Mesothelial cell of epicardium (in vitro differentiated cells): Measurements from ENCODE around the gene DACH1. TPM values are rescaled to one million over a fixed set of nuclear protein-coding genes. Genes with fewer than 3 reads are reported as not detected.

Experiments used
- DNase-seq, 2 experiments: peaks; one replicate each; pipeline ENCODE4 v3.0.0; 2021; ENCODE audit warnings: low spot score in 2 of 2; ENCODE audit not compliant: unreplicated experiment in 2 of 2
- H3K27ac Mint-ChIP-seq: 2 replicates; pipeline ENCODE4 v1.8.0; 2021; ENCODE audit warnings: mixed read lengths
- H3K27me3 Mint-ChIP-seq: 2 replicates; pipeline ENCODE4 v1.8.0; 2021; ENCODE audit warnings: low read depth, mixed read lengths
- H3K36me3 Mint-ChIP-seq: 2 replicates; pipeline ENCODE4 v1.8.0; 2021; ENCODE audit warnings: mixed read lengths
- H3K4me1 Mint-ChIP-seq: 2 replicates; pipeline ENCODE4 v1.8.0; 2021; ENCODE audit warnings: mixed read lengths
- H3K4me3 Mint-ChIP-seq: 2 replicates; pipeline ENCODE4 v1.8.0; 2021; ENCODE audit warnings: mild to moderate bottlenecking, moderate library complexity, mixed read lengths
- H3K9me3 Mint-ChIP-seq: 2 replicates; pipeline ENCODE4 v1.8.0; 2021; ENCODE audit warnings: mixed read lengths
- CTCF ChIP-seq: fragments of 200-600 bp; sonication (generic); IDR thresholded peaks from one replicate; pipeline ENCODE4 v1.5.0; 2021; ENCODE audit warnings: antibody characterized with exemption; ENCODE audit not compliant: unreplicated experiment
- total RNA-seq: library from RNA; stranded (reverse); gene quantifications from 3 replicates; pipeline ENCODE4 v1.2.1, GENCODE V29; 2021

The DACH1 gene
- total RNA-seq, 1 donor from 2014 or later, result 69.0 TPM

- H3K27ac Mint-ChIP-seq, result peak overlapping the region; percentile 81
- H3K9me3 Mint-ChIP-seq, result no peaks in the 10 kb centered on the region
- no peaks in the 10 kb centered on the region for H3K36me3 Mint-ChIP-seq
- H3K27me3 Mint-ChIP-seq, result no peaks in the 10 kb centered on the region
- no peak for DNase-seq
- H3K4me3 Mint-ChIP-seq, result no peak overlapping the region
- H3K4me1 Mint-ChIP-seq, result peaks cover 83% of the 10 kb centered on the region
- no peak for TF ChIP-seq CTCF
Measured at GRCh38 chr13:71634602-71635443, 232.2 kb downstream of the DACH1 start.

DNA sequence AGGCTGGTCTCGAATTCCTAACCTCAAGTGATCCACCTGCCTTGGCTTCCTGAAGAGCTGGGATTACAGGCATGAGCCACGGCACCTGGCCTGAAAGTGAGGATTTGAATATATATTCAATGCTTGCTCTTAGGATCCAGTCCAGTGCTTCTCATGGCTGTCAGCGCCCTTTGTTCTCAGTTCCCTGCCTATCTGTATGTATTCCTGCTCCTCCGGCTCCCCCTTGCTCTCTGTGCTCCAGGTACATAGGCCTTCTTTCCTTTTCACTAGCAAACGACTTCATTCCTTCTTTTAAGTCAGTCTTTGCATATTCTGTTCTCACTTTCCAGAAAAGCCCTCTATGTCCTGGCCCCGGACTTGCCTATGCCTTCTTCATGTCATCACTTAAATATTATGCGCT is 232.8 kb downstream of the DACH1 start:
- H3K36me3 Mint-ChIP-seq, result peaks cover 3% of the 10 kb centered on the region
- TF ChIP-seq CTCF, result no peak
- no peak overlapping the region for H3K4me3 Mint-ChIP-seq
- peak overlapping the region; percentile 81 for H3K27ac Mint-ChIP-seq
- no peaks in the 10 kb centered on the region for H3K9me3 Mint-ChIP-seq
- peaks cover 79% of the 10 kb centered on the region for H3K4me1 Mint-ChIP-seq
- no peak for DNase-seq
- H3K27me3 Mint-ChIP-seq, result no peaks in the 10 kb centered on the region

- H3K4me3 Mint-ChIP-seq, result no peak overlapping the region
- peaks cover 5% of the 10 kb centered on the region for H3K36me3 Mint-ChIP-seq
- H3K27ac Mint-ChIP-seq, result peak overlapping the region; percentile 88
- no peak for DNase-seq
- TF ChIP-seq CTCF, result no peak
- no peaks in the 10 kb centered on the region for H3K9me3 Mint-ChIP-seq
- H3K27me3 Mint-ChIP-seq, result no peaks in the 10 kb centered on the region
- H3K4me1 Mint-ChIP-seq, result peaks cover 73% of the 10 kb centered on the region
Measured at GRCh38 chr13:71632721-71633120, 234.3 kb downstream of the DACH1 start.

DNA sequence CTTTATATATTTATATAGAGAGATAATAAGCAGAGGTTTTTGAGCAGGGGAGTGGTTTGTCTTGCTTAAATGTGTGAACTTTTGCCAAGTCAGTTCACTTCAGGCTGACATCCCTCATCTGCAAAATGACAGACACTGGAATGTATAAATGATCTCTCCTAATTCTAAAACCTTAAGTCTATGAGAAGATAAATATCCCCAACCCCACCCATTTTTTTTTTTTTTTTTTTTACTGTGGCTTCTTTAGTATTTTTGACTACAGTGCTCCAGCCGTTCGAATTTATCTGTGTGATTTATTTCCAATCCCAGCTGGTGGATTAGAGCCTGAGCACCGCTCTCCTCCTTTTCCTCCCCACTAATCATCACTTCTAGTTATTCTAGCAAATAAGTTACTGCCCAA is 234.8 kb downstream of the DACH1 start:
- H3K9me3 Mint-ChIP-seq, result no peaks in the 10 kb centered on the region
- no peaks in the 10 kb centered on the region for H3K27me3 Mint-ChIP-seq
- peak overlapping the region; percentile 88 for H3K27ac Mint-ChIP-seq
- TF ChIP-seq CTCF, result no peak
- H3K4me1 Mint-ChIP-seq, result peaks cover 75% of the 10 kb centered on the region
- H3K36me3 Mint-ChIP-seq, result peaks cover 6% of the 10 kb centered on the region
- H3K4me3 Mint-ChIP-seq, result no peak overlapping the region
- no peak for DNase-seq

GRCh38 chr13:71629167-71629566 is 237.8 kb downstream of the DACH1 start:
- H3K4me1 Mint-ChIP-seq, result peaks cover 78% of the 10 kb centered on the region
- no peak overlapping the region for H3K4me3 Mint-ChIP-seq
- H3K9me3 Mint-ChIP-seq, result no peaks in the 10 kb centered on the region
- no peak for TF ChIP-seq CTCF
- H3K36me3 Mint-ChIP-seq, result peaks cover 7% of the 10 kb centered on the region
- no peaks in the 10 kb centered on the region for H3K27me3 Mint-ChIP-seq
- H3K27ac Mint-ChIP-seq, result no peak overlapping the region
- no peak for DNase-seq
